ENCODE data around the gene PUM1. TPM values are rescaled to one million over a fixed set of nuclear protein-coding genes. Genes with fewer than 3 reads are reported as not detected.

PUM1 gene
- total and polyA plus RNA-seq, 2 experiments from 2014 or later = 68.6 to 97.4 TPM

DNA sequence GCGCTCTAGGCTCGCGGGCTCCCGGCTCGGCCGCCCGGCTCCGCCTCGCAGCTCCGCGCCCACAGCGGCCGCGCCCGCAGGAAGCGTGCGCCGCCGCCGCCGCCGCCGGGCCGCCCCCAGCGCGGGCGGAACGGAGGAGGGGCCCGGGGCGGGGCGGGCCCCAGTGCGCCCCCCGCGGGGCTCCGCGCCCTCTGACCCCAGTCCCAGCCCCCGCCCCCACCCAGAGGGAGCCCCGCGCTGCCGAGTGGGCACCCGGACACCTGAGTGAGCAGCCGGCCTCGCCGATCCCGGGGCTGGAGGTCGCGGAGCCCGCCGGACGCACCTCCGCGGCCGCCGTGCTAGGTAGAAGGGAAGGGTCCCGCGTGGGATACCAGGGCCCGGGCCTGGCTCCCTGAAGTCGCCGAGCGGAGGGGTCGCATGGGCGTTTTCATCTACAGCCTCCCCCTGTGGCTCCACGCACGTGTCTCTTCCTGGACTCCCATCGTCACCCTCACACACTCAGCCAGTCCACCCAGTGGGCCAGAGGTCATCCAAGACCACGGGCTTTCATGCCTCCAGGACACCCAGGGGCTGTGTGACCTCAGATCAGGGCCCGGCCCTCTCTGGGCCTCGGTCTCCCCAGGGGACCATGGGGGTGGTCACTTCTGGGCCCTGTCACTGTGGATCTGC is 156.7 kb downstream of the PUM1 start, which contains the start of gene SDC3:
SDC3 (minus strand) TSS at position 63 of the 669 bp plus-strand sequence. CDS start 172 bp downstream, outside the sequence.
- Histone ChIP-seq H3K4me2 (peak within 1 kb of the TSS; percentile 98), H3K4me1 (ENCODE audit: insufficient read depth) (peaks cover 23% of the 10 kb centered on the region), H3K79me2 (peaks cover 36% of the 10 kb centered on the region), H4K20me1 (ENCODE audit: insufficient read depth, poor library complexity, severe bottlenecking) (peaks cover 2% of the 10 kb centered on the region), H3K4me3 (peak within 1 kb of the TSS; percentile 88), H3K9me3 (ENCODE audit: low read depth) (no peaks in the 10 kb centered on the region), H3K27me3 (no peaks in the 10 kb centered on the region), H3K27ac (no peak within 1 kb of the TSS), H3K9me2 (replicated peaks; ENCODE audit: insufficient read depth) (no peaks in the 10 kb centered on the region), H2AFZ (peak within 1 kb of the TSS; percentile 84), H3K36me3 (replicated peaks; ENCODE audit: insufficient read depth, low read depth) (no peaks in the 10 kb centered on the region)
- DNase-seq (ENCODE audit: low spot score) = peak; percentile 80
- WGBS (ENCODE audit: low lambda C conversion rate, missing lambda C conversion rate) = 14% methylated on average over 18 of the region's 68 CpGs
- no peak for TF ChIP-seq EZH2phosphoT487 (IDR thresholded peaks at IDR 0.05; ENCODE audit: low read depth, severe bottlenecking, unreplicated experiment)
- TF ChIP-seq, protein P1, sequence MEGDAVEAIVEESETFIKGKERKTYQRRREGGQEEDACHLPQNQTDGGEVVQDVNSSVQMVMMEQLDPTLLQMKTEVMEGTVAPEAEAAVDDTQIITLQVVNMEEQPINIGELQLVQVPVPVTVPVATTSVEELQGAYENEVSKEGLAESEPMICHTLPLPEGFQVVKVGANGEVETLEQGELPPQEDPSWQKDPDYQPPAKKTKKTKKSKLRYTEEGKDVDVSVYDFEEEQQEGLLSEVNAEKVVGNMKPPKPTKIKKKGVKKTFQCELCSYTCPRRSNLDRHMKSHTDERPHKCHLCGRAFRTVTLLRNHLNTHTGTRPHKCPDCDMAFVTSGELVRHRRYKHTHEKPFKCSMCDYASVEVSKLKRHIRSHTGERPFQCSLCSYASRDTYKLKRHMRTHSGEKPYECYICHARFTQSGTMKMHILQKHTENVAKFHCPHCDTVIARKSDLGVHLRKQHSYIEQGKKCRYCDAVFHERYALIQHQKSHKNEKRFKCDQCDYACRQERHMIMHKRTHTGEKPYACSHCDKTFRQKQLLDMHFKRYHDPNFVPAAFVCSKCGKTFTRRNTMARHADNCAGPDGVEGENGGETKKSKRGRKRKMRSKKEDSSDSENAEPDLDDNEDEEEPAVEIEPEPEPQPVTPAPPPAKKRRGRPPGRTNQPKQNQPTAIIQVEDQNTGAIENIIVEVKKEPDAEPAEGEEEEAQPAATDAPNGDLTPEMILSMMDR (IDR thresholded peaks at IDR 0.05; ENCODE audit: poor library complexity) = no peak

DNA sequence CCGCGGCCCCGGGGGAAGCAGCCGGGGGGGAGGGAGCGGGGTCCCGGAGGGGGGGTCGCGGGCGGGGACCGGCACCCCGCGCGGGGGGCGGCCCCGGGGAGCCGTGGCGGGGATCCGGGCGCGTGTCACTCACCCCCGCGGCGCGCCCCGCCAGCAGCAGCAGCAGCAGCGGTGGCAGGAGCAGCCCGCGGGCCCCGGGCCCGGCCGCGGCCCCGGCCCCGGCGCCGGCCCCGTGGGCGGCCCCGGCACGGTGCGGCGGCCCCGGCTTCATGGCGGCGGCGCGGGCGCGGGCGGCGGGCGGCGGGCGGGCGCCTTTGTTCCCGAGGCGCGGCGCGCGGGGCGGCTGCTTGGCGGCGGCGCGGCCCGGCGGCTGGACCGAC is 157.2 kb downstream of the PUM1 start:
- Histone ChIP-seq H3K79me2 (peaks cover 38% of the 10 kb centered on the region), H4K20me1 (ENCODE audit: insufficient read depth, poor library complexity, severe bottlenecking) (peaks cover 2% of the 10 kb centered on the region), H3K9me2 (replicated peaks; ENCODE audit: insufficient read depth) (no peaks in the 10 kb centered on the region), H3K27ac (no peak overlapping the region), H3K4me1 (ENCODE audit: insufficient read depth) (peaks cover 21% of the 10 kb centered on the region), H2AFZ (no peak overlapping the region), H3K4me2 (peak overlapping the region; percentile 97), H3K27me3 (no peaks in the 10 kb centered on the region), H3K4me3 (peak overlapping the region; percentile 88), H3K9me3 (ENCODE audit: low read depth) (no peaks in the 10 kb centered on the region), H3K36me3 (replicated peaks; ENCODE audit: insufficient read depth, low read depth) (no peaks in the 10 kb centered on the region)
- no CpG with 5 or more reads among the region's 69 CpGs for WGBS (ENCODE audit: low lambda C conversion rate, missing lambda C conversion rate)
- no peak for DNase-seq (ENCODE audit: low spot score)
- TF ChIP-seq EZH2 (IDR thresholded peaks at IDR 0.05; ENCODE audit: borderline replicate concordance) (no peak), EZH2phosphoT487 (IDR thresholded peaks at IDR 0.05; ENCODE audit: low read depth, severe bottlenecking, unreplicated experiment) (no peak)
- TF ChIP-seq, protein P1 (IDR thresholded peaks at IDR 0.05; ENCODE audit: poor library complexity) = no peak

DNA sequence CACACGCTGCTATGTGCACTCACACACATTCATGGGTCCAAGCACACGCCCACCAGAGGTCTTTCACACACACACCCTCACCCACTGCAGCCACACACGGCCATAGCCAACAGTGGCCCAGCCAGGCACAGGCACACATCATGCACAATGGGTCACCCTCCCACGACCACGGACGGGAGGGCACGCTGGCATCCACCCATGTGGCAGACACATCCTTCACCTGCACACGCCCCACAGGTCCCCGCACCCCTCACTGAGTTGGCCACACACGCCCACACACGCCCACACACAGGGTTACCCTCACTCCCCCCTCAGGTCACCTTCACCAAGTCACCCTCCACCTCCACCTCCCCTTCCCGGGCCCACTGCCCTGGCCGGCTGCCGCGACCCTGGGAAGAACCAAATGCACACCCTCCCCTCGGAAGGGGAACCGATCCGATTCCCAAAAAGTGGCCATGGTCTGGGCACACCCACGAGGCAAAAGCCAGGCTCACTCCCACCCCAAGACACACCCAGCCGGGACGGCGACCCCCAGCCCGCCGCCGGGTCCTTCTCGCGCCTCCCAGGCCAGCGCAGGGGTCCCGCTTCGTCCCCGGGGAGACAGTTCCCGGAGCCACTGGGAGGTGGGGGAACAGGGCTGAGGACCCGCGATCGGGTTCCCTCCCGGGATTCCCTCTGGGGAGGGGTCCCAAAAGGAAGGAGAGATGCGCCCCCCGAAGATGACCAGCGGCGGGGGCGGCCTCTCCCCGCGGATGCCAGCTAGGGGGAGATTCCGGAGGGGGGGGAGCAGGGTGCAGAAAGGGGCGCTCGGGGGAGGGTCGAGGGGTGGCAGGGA is 157.8 kb downstream of the PUM1 start:
- DNase-seq (ENCODE audit: low spot score) = peak; percentile 14
- H3K4me1 ChIP-seq (ENCODE audit: insufficient read depth) = peaks cover 19% of the 10 kb centered on the region
- H3K4me2 ChIP-seq = peak overlapping the region; percentile 97
- peaks cover 2% of the 10 kb centered on the region for H4K20me1 ChIP-seq (ENCODE audit: insufficient read depth, poor library complexity, severe bottlenecking)
- no peaks in the 10 kb centered on the region for H3K9me2 ChIP-seq (replicated peaks; ENCODE audit: insufficient read depth)
- TF ChIP-seq, protein P1 (IDR thresholded peaks at IDR 0.05; ENCODE audit: poor library complexity) = no peak
- no peak for TF ChIP-seq EZH2phosphoT487 (IDR thresholded peaks at IDR 0.05; ENCODE audit: low read depth, severe bottlenecking, unreplicated experiment)
- peak overlapping the region; percentile 88 for H3K4me3 ChIP-seq
- H3K27me3 ChIP-seq = no peaks in the 10 kb centered on the region
- 31% methylated on average over 24 of the region's 47 CpGs for WGBS (ENCODE audit: low lambda C conversion rate, missing lambda C conversion rate)
- H3K9me3 ChIP-seq (ENCODE audit: low read depth) = no peaks in the 10 kb centered on the region
- no peak overlapping the region for H3K27ac ChIP-seq
- peaks cover 40% of the 10 kb centered on the region for H3K79me2 ChIP-seq
- no peak overlapping the region for H2AFZ ChIP-seq
- no peaks in the 10 kb centered on the region for H3K36me3 ChIP-seq (replicated peaks; ENCODE audit: insufficient read depth, low read depth)
